BLaER1 (cell line): ENCODE data around the gene AHNAK2.

Source experiments
- H3K27ac ChIP-seq: shearing (Covaris generic); formaldehyde crosslinking; 2 replicates; pipeline ENCODE4 v1.8.1; 2022
- H3K27me3 ChIP-seq: shearing (Covaris generic); formaldehyde crosslinking; 2 replicates; pipeline ENCODE4 v1.8.1; 2022
- H3K36me3 ChIP-seq: shearing (Covaris generic); formaldehyde crosslinking; 2 replicates; pipeline ENCODE4 v1.8.1; 2022
- H3K4me1 ChIP-seq: shearing (Covaris generic); formaldehyde crosslinking; 2 replicates; pipeline ENCODE4 v1.8.1; 2022
- H3K4me2 ChIP-seq: shearing (Covaris generic); formaldehyde crosslinking; 2 replicates; pipeline ENCODE4 v1.8.1; 2022
- H3K4me3 ChIP-seq: shearing (Covaris generic); formaldehyde crosslinking; 2 replicates; pipeline ENCODE4 v1.8.1; 2022
- H3K9ac ChIP-seq: shearing (Covaris generic); formaldehyde crosslinking; 2 replicates; pipeline ENCODE4 v1.8.1; 2022
- H3K9me3 ChIP-seq: shearing (Covaris generic); formaldehyde crosslinking; 2 replicates; pipeline ENCODE4 v1.8.1; 2022
- H4K20me1 ChIP-seq: shearing (Covaris generic); formaldehyde crosslinking; 2 replicates; pipeline ENCODE4 v1.8.1; 2022
- Cebpa-rat ChIP-seq: shearing (Covaris generic); IDR thresholded peaks from 2 replicates; pipeline ENCODE4 v1.8.1; 2022

The AHNAK2 gene

GRCh38 chr14:104999361-104999760, 21.2 kb upstream of the AHNAK2 start:
- peaks cover 37% of the 10 kb centered on the region for H3K36me3 ChIP-seq
- H3K4me3 ChIP-seq = no peak overlapping the region
- H3K9ac ChIP-seq = no peak overlapping the region
- no peak for TF ChIP-seq Cebpa-rat
- peaks cover 31% of the 10 kb centered on the region for H3K4me1 ChIP-seq
- H3K27me3 ChIP-seq = no peaks in the 10 kb centered on the region
- no peak overlapping the region for H3K27ac ChIP-seq
- peaks cover 12% of the 10 kb centered on the region for H3K9me3 ChIP-seq
- peaks cover 10% of the 10 kb centered on the region; the same call in 1 of the 2 replicates for H4K20me1 ChIP-seq
- no peak overlapping the region for H3K4me2 ChIP-seq

- Histone ChIP-seq H3K4me1 (peaks cover 37% of the 10 kb centered on the region), H3K4me3 (no peak overlapping the region), H3K4me2 (no peak overlapping the region), H3K9me3 (peaks cover 12% of the 10 kb centered on the region), H4K20me1 (peaks cover 12% of the 10 kb centered on the region; the same call in 1 of the 2 replicates), H3K27me3 (no peaks in the 10 kb centered on the region), H3K9ac (no peak overlapping the region), H3K36me3 (peaks cover 37% of the 10 kb centered on the region), H3K27ac (no peak overlapping the region)
- no peak for TF ChIP-seq Cebpa-rat
Observed at GRCh38 chr14:104998801-104999200, 20.6 kb upstream of the AHNAK2 start.

- H3K36me3 ChIP-seq = peaks cover 29% of the 10 kb centered on the region
- TF ChIP-seq Cebpa-rat = no peak
- H3K4me1 ChIP-seq = peaks cover 60% of the 10 kb centered on the region
- H3K9me3 ChIP-seq = peaks cover 12% of the 10 kb centered on the region
- peak overlapping the region; percentile 92 for H3K27ac ChIP-seq
- no peak overlapping the region for H3K4me3 ChIP-seq
- H3K9ac ChIP-seq = peak overlapping the region; percentile 70
- peaks cover 15% of the 10 kb centered on the region; the same call in 1 of the 2 replicates for H4K20me1 ChIP-seq
- H3K27me3 ChIP-seq = no peaks in the 10 kb centered on the region
- peak overlapping the region; percentile 100 for H3K4me2 ChIP-seq
Observed at GRCh38 chr14:104996483-104996882, 18.3 kb upstream of the AHNAK2 start.

GRCh38 chr14:104996032-104996431, 17.9 kb upstream of the AHNAK2 start:
- H3K9me3 ChIP-seq = peaks cover 12% of the 10 kb centered on the region
- peak overlapping the region; percentile 92 for H3K27ac ChIP-seq
- peak overlapping the region; percentile 70 for H3K9ac ChIP-seq
- no peaks in the 10 kb centered on the region for H3K27me3 ChIP-seq
- H3K4me1 ChIP-seq = peaks cover 64% of the 10 kb centered on the region
- peaks cover 15% of the 10 kb centered on the region; the same call in 1 of the 2 replicates for H4K20me1 ChIP-seq
- H3K4me3 ChIP-seq = no peak overlapping the region
- peak overlapping the region; percentile 100 for H3K4me2 ChIP-seq
- peaks cover 25% of the 10 kb centered on the region for H3K36me3 ChIP-seq
- TF ChIP-seq Cebpa-rat = no peak

- H3K9me3 ChIP-seq = peaks cover 10% of the 10 kb centered on the region
- H3K4me1 ChIP-seq = peaks cover 75% of the 10 kb centered on the region
- peak overlapping the region; percentile 70 for H3K9ac ChIP-seq
- TF ChIP-seq Cebpa-rat = no peak
- peak overlapping the region; percentile 92 for H3K27ac ChIP-seq
- H4K20me1 ChIP-seq = peaks cover 15% of the 10 kb centered on the region; the same call in 1 of the 2 replicates
- H3K4me3 ChIP-seq = 0 out of 2 replicates have a peak overlapping the region, but pooled peaks have one; percentile 57
- H3K27me3 ChIP-seq = no peaks in the 10 kb centered on the region
- peak overlapping the region; percentile 100 for H3K4me2 ChIP-seq
- H3K36me3 ChIP-seq = peaks cover 20% of the 10 kb centered on the region
Observed at GRCh38 chr14:104994978-104995377, 16.8 kb upstream of the AHNAK2 start.

GRCh38 chr14:104993808-104994591, 15.8 kb upstream of the AHNAK2 start:
- H3K4me3 ChIP-seq = peak overlapping the region; percentile 57
- H3K27me3 ChIP-seq = no peaks in the 10 kb centered on the region
- H3K27ac ChIP-seq = peak overlapping the region; percentile 92
- H4K20me1 ChIP-seq = peaks cover 15% of the 10 kb centered on the region; the same call in 1 of the 2 replicates
- H3K4me1 ChIP-seq = peaks cover 85% of the 10 kb centered on the region
- TF ChIP-seq Cebpa-rat = no peak
- peak overlapping the region; percentile 100 for H3K4me2 ChIP-seq
- H3K9me3 ChIP-seq = peaks cover under 1% of the 10 kb centered on the region; the same call in 1 of the 2 replicates
- H3K9ac ChIP-seq = peak overlapping the region; percentile 70
- peaks cover 10% of the 10 kb centered on the region; the same call in 1 of the 2 replicates for H3K36me3 ChIP-seq

- no peaks in the 10 kb centered on the region for H3K27me3 ChIP-seq
- H4K20me1 ChIP-seq = peaks cover 15% of the 10 kb centered on the region; the same call in 1 of the 2 replicates
- peak overlapping the region; percentile 75 for H3K9ac ChIP-seq
- H3K36me3 ChIP-seq = peaks cover 3% of the 10 kb centered on the region; the same call in 1 of the 2 replicates
- H3K4me1 ChIP-seq = peaks cover 92% of the 10 kb centered on the region
- H3K9me3 ChIP-seq = no peaks in the 10 kb centered on the region
- peak overlapping the region; percentile 92 for H3K27ac ChIP-seq
- no peak for TF ChIP-seq Cebpa-rat
- H3K4me3 ChIP-seq = peak overlapping the region; percentile 57
- peak overlapping the region; percentile 100 for H3K4me2 ChIP-seq
Observed at GRCh38 chr14:104993306-104993705, 15.1 kb upstream of the AHNAK2 start.

- Histone ChIP-seq H3K9me3 (no peaks in the 10 kb centered on the region), H3K27me3 (no peaks in the 10 kb centered on the region), H3K4me2 (peak overlapping the region; percentile 100), H3K36me3 (no peaks in the 10 kb centered on the region), H3K4me1 (peaks cover 100% of the 10 kb centered on the region), H3K27ac (peak overlapping the region; percentile 92), H4K20me1 (peaks cover 15% of the 10 kb centered on the region; the same call in 1 of the 2 replicates), H3K9ac (peak overlapping the region; percentile 75), H3K4me3 (peak overlapping the region; percentile 52)
- no peak for TF ChIP-seq Cebpa-rat
Observed at GRCh38 chr14:104992501-104992900, 14.3 kb upstream of the AHNAK2 start.

GRCh38 chr14:104991896-104992230, 13.7 kb upstream of the AHNAK2 start:
- Histone ChIP-seq H3K27ac (peak overlapping the region; percentile 92), H3K36me3 (no peaks in the 10 kb centered on the region), H3K4me2 (peak overlapping the region; percentile 100), H3K4me3 (no peak overlapping the region), H3K27me3 (no peaks in the 10 kb centered on the region), H3K9ac (peak overlapping the region; percentile 75; the same call in 1 of the 2 replicates), H3K4me1 (peaks cover 100% of the 10 kb centered on the region), H4K20me1 (peaks cover 15% of the 10 kb centered on the region; the same call in 1 of the 2 replicates), H3K9me3 (no peaks in the 10 kb centered on the region)
- no peak for TF ChIP-seq Cebpa-rat

- Histone ChIP-seq H3K4me1 (peaks cover 95% of the 10 kb centered on the region), H3K27ac (peak overlapping the region; percentile 92), H3K9ac (peak overlapping the region; percentile 54), H3K36me3 (no peaks in the 10 kb centered on the region), H3K27me3 (no peaks in the 10 kb centered on the region), H3K4me2 (peak overlapping the region; percentile 100), H3K4me3 (0 out of 2 replicates have a peak overlapping the region, but pooled peaks have one; percentile 5), H3K9me3 (no peaks in the 10 kb centered on the region), H4K20me1 (peaks cover 10% of the 10 kb centered on the region; the same call in 1 of the 2 replicates)
- TF ChIP-seq Cebpa-rat = no peak
Observed at GRCh38 chr14:104989951-104990303, 11.8 kb upstream of the AHNAK2 start.
